Pericardium fibroblast (primary cell): ENCODE measurements around the gene CNN1. TPM values are rescaled to one million over a fixed set of nuclear protein-coding genes. Genes with fewer than 3 reads are reported as not detected.

Experiments
- total RNA-seq: library from RNA; depleted of rRNA; stranded (reverse); fragments of >200 nt; gene quantifications from 2 replicates; pipeline ENCODE4 v1.2.3, GENCODE V29; 2015

The CNN1 gene
- total RNA-seq, result 12.2 and 33.3 TPM in 2 replicates

DNA sequence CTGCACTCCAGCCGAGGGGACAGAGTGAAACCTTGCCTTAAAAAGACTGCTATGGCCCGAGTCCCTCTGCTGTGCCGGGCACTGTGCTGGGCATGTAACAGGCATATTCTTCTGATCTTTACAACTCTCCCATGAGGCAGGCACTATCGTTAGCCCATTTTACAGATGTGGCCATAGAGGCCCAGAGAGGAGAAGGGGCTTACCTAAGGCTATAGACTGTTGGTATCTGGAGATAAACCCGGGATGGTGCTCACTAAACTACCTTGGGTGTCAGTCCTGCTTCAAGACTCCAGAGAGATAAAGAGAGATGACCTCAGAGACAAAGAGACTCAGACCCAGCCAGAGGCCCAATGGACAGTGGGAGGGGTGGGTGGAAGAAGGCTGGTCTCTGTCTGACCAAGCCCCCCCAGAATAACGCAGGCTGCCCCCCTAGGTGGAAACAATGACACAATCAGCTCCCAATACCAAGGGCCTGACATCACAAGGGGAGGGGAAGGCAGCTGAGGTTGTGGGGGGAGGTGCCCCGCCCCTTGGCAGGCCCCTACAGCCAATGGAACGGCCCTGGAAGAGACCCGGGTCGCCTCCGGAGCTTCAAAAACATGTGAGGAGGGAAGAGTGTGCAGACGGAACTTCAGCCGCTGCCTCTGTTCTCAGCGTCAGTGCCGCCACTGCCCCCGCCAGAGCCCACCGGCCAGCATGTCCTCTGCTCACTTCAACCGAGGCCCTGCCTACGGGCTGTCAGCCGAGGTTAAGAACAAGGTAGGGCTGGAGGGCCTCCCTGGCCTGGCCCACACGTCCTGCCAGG lies at the start of gene CNN1:
Gene CNN1, plus strand, starts transcription at position 620 of the 805 bp plus-strand sequence. Its CDS starts 77 bp downstream, at position 697.

DNA sequence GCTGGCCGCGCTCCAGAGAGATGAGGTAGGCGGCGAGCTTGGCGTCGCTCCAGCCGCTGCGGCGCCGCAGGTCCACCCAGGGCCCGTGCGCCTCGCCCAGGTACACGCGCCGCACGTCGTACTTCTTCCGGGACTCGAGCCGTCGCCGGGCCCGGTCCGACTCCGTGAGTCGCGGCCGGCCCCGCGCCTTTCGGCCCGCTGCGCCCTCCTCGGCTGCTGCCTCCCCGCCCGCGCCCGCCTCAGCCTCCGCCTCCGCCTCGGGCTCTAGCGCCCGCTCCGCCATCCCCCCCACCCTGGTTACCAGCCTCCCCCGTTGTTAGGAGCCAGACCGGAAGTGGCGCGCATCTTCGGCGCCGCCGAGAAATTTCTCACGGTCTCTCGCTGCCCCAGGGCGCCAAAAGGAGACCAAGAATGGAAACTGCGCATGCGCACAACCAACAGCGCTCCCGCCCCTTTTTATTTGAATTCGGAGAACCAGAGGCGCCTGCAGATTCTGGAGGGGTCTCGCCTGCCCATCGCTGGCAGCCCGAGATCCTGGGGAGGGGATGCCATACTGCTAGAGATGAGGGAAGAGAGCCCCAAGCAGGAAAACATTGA lies 33.0 kb upstream of the CNN1 start, which contains the start of gene ZNF653:
Gene ZNF653, minus strand, starts transcription at position 336 of the 597 bp plus-strand sequence. Its CDS starts 53 bp downstream, at position 283.

DNA sequence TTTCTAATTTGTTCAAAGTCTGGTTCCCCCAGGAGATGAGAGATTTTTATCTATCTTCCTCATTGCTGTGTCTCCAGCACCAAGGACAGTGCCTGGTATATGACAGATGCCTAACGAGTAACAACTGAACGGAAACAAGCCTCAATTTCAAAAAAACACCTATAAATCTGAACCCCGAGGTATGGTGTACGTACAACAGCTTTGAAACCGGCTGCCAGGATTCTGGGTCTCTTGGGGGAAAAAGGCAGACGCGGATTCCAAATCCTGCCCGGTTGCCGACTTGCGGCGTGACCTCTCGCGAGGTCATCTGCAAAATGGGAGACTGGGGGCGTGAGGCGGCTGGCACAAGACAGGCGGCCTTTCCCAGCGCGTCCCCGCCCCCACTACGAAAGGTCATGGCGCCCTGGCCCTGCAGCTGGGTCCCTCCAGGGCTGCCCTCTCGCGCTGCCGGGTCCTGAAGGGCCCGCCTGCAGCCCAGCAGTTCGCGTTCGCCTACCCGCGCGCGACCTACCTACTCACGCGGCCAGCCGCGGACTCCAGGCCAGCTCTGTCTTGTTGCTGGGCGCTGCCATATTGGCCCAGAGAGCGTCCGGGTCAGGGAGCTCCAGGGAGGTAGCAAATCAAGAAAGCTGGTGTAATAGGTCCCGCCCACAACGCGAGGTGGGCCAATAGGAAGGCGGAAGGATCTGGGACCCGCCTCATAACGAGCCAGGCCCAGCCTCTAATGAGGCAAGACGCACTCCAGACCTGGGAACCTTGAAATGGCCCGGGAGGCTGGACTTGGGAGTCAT lies 9.9 kb upstream of the CNN1 start, which contains the start of gene ECSIT:
Gene ECSIT, minus strand, starts transcription at position 584 of the 791 bp plus-strand sequence. CDS start 9,964 bp downstream, outside the sequence.

DNA sequence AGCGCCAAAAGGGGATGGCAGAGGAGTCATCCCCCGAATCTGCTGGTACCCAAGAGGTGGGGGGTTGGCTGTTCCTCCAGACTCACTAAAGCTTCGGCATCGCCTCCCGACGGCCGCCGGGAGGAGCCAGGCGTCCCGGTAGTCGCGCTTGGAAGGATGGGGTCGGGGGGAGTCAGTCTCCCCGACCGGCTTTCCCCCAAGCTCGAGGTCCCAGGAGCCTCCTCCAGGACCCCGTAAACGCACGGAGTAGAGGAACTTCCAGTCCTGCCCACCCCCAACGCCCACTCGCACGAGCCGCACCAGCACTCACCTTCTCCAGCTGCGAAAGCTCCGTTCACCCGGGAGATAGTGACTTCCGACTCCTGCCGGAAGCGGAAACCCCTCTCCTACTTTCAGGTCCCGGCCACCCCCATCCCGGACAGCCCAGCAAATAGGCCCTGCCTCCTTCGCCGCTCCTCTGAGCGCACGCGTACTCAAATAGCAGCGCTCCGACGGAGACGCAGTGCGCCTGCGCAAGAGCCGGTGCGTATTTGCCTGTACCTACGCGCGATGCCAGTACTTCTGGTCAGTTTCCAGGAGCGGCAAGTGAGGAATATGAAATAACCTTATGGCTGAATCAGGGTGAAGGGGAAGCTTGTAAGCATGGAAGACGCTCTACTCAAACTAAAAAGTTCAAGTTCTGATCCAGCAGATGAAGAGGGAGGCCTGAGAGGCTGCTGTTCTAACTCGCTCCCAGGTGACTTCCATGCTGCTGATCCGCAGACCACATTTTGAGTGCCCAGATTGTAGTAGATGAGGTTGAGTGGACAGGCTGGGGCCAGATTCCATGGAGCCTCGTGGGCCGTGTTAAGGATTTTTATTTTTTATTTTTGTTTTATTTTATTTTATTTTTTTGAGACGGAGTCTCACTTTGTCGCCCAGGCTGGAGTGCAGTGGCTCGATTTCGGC lies 20.5 kb downstream of the CNN1 start, which contains the start of gene ELOF1:
Gene ELOF1, minus strand, starts transcription at position 350 of the 948 bp plus-strand sequence. CDS start 4,883 bp downstream, outside the sequence.

DNA sequence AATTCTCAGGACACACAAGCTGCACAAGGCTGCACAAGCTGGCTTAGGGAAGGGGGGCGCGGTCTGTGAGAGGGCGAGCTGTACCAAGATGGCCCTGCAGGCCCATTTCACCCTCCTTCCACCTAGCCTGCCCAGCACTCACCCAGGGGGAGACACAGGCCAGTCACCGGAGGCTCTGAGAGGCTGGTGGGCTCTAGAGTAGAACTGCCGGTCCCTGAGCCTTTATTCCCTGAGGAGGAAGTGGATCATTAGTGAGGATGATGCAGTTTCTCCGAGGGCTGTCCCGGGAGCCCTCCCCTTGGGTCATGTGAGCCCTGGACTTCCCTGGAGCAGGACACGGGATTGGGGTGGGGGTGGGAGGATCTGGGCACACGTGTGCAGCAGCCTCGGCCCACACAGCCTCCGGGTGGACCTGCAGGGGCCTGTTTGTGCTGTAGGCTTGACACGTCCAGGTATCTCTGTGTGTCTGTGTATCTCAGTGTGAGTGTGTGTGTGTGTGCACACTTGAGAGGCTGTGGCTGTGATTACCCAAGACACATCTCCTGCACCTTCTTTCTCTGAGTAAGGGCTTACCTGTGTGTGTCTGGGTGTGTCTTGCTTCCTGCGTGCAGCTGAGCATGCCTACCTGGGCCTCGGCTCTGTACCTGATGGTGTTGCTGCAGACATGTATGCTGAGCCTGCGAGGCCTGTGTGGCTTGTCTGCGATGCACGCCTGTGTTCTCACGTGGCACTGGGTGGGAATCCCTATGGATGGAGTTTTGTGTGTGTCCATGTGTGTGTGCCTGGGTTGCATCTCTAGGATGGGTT lies 39.0 kb downstream of the CNN1 start, which contains the start of gene ACP5:
Gene ACP5, minus strand, starts transcription at position 195 of the 807 bp plus-strand sequence. CDS start 328 bp downstream, outside the sequence.

DNA sequence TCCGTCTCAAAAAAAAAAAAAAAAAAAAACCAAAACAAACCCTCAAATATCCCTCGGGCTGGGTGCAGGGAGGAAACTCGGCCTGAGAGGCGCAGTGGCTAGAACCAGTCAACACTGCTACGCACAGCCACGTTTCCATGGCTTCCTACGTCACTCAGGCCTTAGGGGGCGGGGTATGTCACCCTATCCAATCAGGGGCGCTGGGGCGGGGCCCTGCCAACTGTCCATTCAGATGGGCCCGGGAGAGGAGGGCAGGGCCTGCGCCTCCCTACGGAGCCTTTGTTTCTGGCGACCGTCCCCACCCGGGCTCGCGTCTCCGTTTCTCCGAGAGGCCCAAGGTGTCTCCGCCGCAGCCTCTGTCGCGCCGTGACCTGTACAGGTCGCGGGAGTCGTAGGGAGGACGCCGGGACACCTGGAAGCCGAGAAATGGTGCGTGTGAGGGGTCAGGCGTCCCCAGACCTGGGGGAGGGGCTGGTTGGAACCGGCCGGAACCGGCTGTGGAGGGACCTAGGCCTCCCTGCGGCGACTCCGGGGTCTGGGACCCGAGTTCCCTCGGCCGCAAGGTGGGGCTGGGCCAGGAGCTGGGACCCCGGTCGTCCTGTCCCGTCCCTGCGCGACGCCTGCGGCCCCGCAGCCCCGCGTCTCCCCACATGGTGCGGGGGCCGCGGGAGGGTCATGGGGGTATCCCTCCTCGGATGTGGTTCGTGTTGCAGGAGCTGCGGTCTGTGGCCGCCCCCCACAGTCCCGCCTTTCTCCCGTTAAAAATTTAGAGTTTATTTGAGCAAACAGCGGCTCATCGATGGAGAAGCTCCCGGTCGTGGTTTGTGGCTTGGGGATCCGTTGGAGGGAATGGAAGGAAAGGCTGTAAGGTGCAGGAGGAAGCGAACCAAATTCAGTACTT lies 58.8 kb downstream of the CNN1 start, which contains the start of gene ZNF627:
Gene ZNF627, plus strand, starts transcription at position 282 of the 901 bp plus-strand sequence. Its CDS starts 145 bp downstream, at position 427.

Other genes starting within 250 kb of the CNN1 start
- gene TSPAN16, start 242.7 kb upstream of the CNN1 start, total RNA-seq, result not detected in 2 replicates
- 9.9 and 14.2 TPM in 2 replicates for gene RAB3D, start 199.2 kb upstream of the CNN1 start, total RNA-seq
- gene TMEM205, start 192.6 kb upstream of the CNN1 start, total RNA-seq, result 80.3 and 137 TPM in 2 replicates
- 10.4 and 23.8 TPM in 2 replicates for gene CCDC159, start 192.3 kb upstream of the CNN1 start, total RNA-seq
- gene PLPPR2, start 183.4 kb upstream of the CNN1 start, total RNA-seq, result 33.5 and 50.5 TPM in 2 replicates
- 1.2 and 3.9 TPM in 2 replicates for gene SWSAP1, start 164.2 kb upstream of the CNN1 start, total RNA-seq
- 5.9 and 8.8 TPM in 2 replicates for gene EPOR, start 154.5 kb upstream of the CNN1 start, total RNA-seq
- 0.12 TPM in 1 of 2 replicates, not detected in the other for gene RGL3, start 119.5 kb upstream of the CNN1 start, total RNA-seq
- gene ODAD3, start 103.7 kb upstream of the CNN1 start, total RNA-seq, result 0.09 and 0.23 TPM in 2 replicates
- 238 and 256 TPM in 2 replicates for gene PRKCSH, start 103.2 kb upstream of the CNN1 start, total RNA-seq
- not detected in 2 replicates for gene ELAVL3, start 57.8 kb upstream of the CNN1 start, total RNA-seq
- 3.6 and 3.9 TPM in 2 replicates for gene ZNF653, start 33.0 kb upstream of the CNN1 start, total RNA-seq
- gene ECSIT, start 9.7 kb upstream of the CNN1 start, total RNA-seq, result 39.7 and 61.2 TPM in 2 replicates
- 42.6 and 44.1 TPM in 2 replicates for gene ELOF1, start 20.4 kb downstream of the CNN1 start, total RNA-seq
- not detected in 2 replicates for gene ACP5, start 38.8 kb downstream of the CNN1 start, total RNA-seq
- 9.4 and 9.5 TPM in 2 replicates for gene ZNF627, start 58.6 kb downstream of the CNN1 start, total RNA-seq
- 0.85 and 2.7 TPM in 2 replicates for gene ZNF823, start 200.1 kb downstream of the CNN1 start, total RNA-seq
- gene ZNF441, start 228.1 kb downstream of the CNN1 start, total RNA-seq, result 2.0 and 3.7 TPM in 2 replicates